NCI-H226 (cell line): ENCODE measurements around the gene CCDC97.
"Not testable (repeated sequence)": the region's sequence is repeated elsewhere in the genome, so short reads cannot be mapped to it uniquely, and the experiment has no call there.

Experiments
- DNase-seq: peaks from one replicate; pipeline ENCODE4 v3.0.0-alpha.2; 2015

The CCDC97 gene

GRCh38 chr19:41369769-41370168, 59.8 kb downstream of the CCDC97 start:
- DNase-seq: no peak

- DNase-seq: not testable (repeated sequence)
Observed at GRCh38 chr19:41371119-41371518, 61.1 kb downstream of the CCDC97 start.

GRCh38 chr19:41371541-41371940, 61.6 kb downstream of the CCDC97 start:
- no peak for DNase-seq

GRCh38 chr19:41372501-41372900, 62.5 kb downstream of the CCDC97 start:
- DNase-seq: no peak

- DNase-seq: peak; percentile 24
Observed at GRCh38 chr19:41373993-41374392, 64.0 kb downstream of the CCDC97 start.
